HCT116 (cell line): ENCODE data around the gene GPR150.

Source experiments
- POLR2A ChIP-seq: IDR thresholded peaks from 2 replicates; pipeline ENCODE4 v1.7.0; 2011; ENCODE audit warnings: borderline replicate concordance; ENCODE audit not compliant: insufficient read depth, insufficient read length; ENCODE audit errors: extremely low read depth
- TF ChIP-seq, protein P1 (sequence below): IDR thresholded peaks from 2 replicates; pipeline ENCODE4 v1.6.1; 2012

DNA sequence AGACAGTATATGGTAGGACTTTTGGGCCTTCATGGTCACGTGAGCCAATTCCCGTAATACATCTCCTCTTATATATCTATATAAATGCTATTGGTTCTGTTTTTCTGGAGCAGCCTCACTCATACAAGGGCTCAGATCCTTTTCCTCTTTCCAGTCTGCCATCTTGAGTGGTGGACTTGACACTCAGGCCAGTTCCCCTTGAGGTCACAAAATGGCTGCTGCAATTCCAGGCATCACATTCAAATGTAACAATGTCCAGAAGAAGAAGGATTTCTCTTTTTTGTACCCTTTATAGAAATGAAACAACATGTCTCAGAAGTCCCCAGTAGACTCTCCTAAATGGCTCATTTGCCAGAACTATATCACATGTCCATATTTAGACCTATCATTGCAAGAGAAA lies 4.5 kb downstream of the GPR150 start:
- TF ChIP-seq, protein P1, sequence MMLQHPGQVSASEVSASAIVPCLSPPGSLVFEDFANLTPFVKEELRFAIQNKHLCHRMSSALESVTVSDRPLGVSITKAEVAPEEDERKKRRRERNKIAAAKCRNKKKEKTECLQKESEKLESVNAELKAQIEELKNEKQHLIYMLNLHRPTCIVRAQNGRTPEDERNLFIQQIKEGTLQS, result no peak
- TF ChIP-seq POLR2A, result no peak
